Middle frontal gyrus (tissue), 1 donor: ENCODE measurements around the gene TCF25.
"Not testable (repeated sequence)": the region's sequence is repeated elsewhere in the genome, so short reads cannot be mapped to it uniquely, and the experiment has no call there.

Experiments used
- DNase-seq: peaks from one replicate; pipeline ENCODE4 v3.0.0-alpha.2; 2015; ENCODE audit warnings: low spot score; ENCODE audit errors: extremely low spot score

The TCF25 gene, protein sequence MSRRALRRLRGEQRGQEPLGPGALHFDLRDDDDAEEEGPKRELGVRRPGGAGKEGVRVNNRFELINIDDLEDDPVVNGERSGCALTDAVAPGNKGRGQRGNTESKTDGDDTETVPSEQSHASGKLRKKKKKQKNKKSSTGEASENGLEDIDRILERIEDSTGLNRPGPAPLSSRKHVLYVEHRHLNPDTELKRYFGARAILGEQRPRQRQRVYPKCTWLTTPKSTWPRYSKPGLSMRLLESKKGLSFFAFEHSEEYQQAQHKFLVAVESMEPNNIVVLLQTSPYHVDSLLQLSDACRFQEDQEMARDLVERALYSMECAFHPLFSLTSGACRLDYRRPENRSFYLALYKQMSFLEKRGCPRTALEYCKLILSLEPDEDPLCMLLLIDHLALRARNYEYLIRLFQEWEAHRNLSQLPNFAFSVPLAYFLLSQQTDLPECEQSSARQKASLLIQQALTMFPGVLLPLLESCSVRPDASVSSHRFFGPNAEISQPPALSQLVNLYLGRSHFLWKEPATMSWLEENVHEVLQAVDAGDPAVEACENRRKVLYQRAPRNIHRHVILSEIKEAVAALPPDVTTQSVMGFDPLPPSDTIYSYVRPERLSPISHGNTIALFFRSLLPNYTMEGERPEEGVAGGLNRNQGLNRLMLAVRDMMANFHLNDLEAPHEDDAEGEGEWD

DNA sequence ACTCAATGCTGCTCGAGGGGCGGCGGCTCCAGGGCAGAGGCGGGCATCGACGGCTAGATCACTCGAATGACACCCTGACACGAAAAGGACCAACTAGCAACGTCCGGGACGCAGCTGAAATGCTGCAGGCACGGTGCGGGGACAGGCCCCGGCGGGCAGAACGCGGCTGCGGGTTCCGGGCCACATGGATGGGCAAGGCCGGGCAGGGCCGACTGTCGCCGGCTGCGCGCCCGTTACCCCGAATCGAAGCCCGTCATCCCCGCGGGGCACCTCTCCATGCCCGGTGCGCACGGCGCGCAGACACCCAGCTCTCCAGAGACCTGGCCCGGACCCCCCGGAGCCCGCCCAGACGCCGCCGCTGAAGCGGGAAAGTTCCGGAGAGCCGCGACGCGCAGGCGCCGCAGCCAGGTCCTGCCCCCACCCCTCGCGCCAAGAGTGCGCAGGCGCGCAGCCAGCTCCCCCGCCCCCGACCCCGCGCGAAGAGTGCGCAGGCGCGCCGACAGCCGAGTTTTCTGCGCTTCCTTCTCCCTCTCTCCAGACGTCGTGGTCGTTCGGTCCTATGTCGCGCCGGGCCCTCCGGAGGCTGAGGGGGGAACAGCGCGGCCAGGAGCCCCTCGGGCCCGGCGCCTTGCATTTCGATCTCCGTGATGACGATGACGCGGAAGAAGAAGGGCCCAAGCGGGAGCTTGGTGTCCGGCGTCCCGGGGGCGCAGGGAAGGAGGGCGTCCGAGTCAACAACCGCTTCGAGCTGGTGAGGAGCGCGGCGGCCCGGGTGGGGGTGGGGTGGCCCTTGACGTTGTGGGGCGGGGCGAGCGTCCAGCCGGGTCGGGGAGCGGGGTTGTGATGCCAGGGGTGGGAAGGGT, at the start of gene TCF25:
Gene TCF25, plus strand, starts transcription at position 484 of the 863 bp plus-strand sequence. Its CDS starts 76 bp downstream, at position 560.
- peak; percentile 63 for DNase-seq

DNA sequence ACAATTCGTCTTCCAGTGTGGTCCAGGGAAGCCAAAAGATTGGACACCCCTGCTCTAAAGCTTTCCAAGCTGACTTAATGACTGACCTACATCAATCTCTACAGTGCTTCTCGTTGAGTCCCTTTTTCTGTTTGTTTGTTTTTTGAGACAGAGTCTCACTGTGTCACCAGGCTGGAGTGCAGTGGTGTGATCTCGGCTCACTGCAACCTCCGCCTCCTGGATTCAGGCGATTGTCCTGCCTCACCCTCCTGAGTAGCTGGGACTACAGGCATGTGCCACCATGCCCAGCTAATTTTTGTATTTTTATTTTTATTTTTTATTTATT, 49.6 kb upstream of the TCF25 start:
- DNase-seq, result not testable (repeated sequence)

DNA sequence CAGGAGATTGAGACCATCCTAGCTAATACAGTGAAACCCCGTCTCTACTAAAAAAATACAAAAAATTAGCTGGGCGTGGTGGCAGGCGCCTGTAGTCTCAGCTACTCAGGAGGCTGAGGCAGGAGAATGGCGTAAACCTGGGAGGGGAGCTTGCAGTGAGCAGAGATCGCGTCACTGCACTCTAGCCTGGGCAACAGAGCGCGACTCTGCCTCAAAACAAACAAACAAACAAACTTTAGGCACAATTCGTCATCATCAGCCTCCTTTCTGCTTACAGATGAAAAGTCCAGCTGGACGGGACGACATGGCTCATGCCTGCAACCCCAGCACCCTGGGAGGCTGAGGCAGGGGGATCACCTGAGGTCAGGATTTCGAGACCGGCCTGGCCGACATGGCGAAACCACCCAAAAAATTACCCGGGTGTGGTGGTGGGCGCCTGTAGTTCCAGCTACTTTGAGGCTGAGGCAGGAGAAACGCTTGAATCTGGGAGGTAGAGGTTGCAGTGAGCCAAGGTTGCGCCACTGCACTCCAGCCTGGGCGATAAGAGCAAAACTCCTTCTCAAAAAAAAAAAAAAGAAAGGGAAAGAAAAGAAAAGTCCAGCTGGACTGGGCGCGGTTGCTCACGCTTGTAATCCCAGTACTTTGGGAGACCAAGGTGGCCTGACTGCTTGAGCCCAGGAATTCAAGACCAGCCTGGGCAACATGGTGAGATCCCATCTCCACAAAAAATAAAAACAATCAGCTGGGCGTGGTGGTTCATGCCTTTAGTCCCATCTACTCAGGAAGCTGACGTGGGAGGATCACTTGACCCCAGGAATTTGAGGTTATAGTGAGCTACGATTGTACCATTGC, 46.6 kb upstream of the TCF25 start:
- no peak for DNase-seq

DNA sequence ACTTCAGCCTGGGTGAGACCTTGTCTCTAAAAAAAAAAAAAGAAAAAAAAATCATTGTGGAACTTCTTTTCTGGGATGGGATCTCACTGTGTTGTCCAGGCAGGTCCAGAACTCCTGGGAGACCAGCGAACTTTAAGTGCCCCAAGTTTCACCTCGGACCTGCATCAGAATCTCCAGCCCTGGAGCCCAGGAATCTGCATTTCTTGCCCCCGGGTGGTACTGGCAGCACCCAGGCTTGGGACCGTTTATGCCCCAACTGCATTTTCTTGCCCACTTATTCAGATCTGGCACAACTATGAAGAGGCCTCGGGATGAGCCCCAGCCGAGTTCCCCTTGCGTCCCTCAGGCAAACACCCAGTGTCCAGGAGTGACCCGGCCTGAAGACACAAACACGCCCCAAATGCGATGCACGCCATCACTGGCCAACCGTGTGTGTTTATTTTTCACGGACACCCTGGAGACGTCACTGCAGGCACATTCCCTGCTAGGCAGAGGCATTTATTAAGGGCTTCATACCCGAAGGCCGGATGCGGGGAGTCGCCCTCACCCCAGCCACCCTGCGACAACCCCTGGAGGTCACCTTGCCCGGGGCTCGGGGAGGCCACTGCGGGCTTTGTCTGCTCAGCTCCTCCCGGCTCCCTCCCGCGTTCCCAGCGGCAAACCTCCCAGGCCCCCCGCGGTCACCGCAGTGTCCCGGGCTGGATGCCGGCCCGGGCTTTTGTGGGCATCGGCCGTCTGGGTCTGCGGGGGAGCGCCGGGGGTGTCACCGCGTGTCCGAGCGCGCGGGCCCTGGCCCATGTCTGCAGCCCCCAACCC, 45.8 kb upstream of the TCF25 start:
- no peak for DNase-seq

DNA sequence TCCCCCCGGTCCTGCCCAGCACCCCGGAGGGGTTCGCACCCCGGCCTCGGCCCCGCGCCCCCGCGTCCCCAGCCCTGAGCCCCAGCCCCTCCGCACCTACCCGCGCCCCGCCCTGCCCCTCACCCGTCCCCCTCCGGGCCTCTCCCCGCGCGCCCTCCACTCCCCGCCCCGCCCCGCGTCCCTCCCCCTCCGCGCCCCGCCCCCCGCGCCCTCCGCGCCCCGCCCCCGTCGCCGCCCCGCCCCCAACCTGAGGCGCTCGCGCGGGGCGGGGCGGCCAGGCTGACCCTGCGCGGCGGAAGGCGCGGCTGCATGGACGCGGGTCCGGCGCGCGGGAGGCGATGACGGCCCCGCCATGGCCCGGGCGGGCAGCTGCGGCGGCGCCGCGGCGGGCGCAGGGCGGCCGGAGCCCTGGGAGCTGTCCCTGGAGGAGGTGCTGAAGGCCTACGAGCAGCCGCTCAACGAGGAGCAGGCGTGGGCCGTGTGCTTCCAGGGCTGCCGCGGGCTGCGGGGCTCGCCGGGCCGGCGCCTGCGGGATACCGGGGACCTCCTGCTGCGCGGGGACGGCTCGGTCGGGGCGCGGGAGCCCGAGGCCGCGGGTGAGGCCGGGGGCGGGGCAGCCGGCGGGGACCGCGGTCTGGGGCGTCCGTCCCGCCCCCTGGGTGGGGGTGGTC, 45.1 kb upstream of the TCF25 start, which contains the start of gene SPIRE2:
Gene SPIRE2, plus strand, starts transcription at position 277 of the 671 bp plus-strand sequence. Its CDS starts 76 bp downstream, at position 353.
- DNase-seq, result no peak

DNA sequence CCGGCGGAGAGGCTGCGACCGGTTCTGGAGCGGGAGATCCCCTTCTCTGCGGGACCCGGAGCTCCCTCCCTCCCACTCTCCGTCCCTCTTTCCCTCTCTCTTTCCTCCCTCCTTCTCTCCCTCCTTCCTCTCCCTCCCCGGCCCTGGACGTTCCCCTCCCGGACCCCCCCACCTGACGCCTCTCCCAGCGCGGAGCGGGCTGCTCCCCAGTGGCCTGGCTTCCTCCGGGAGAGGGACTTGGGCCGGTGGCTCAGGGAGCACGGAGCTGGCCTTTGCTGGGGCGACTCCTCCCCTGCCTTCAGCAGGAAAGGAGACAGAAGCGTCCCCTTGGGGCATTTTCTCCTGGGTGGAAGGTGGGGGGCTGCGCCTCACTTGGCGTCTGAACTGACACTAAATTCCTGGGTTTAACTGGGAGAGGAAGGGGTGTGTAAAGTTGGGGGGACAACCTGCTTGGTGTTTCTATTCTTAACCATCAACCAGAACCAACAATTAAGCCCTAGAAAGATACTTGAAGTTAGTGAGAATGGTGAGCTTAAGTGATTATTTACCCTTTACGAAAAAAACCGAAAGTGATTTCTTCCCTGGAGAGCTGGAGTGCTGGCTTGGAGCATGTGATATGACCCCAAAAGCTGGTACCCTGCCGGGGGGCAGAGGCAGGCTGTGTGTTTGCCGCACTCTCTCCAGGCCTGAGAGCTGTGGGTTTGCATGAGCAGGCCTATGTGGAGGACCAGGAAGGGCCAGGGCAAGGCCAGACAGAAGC, 44.3 kb upstream of the TCF25 start:
- DNase-seq, result no peak

DNA sequence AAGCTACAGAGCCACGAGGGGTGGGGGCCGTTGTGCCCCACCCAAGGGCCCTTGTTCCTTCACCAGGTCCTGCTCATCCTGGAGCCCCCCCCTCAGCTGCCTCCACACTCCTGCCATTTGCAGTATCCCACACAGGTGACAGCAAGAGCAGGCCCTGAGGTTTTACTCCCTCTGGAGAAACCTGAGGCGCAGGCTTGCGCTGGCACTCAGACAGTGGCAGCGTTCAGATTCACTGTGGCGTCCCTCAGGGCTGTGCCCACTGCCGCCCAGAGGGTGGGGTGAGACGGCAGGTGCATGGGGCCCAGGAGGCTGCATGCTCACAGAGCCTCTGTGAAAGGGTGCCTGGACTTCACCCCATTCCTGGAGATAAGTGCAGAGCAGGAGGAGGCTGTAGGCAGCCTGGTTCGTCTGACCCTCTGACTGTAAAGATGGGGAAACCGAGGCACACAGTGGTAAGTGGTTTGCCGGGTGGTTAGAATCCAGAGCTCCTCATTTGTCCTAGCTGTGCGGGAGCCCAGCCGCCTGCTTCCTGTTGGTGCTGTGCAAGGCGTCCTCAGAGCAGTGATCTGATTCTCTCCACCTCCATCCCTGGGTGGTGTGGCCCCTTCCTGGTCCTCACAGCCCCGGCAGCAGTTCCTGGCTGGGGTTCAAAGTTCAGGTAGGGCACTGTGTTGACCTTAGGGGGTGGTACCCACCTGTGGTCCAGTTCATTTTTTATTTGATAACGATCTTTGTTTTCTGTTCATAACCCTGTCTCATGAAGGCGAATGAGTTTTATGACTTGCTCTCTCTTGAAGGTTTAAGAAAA, 43.6 kb upstream of the TCF25 start:
- DNase-seq, result no peak

DNA sequence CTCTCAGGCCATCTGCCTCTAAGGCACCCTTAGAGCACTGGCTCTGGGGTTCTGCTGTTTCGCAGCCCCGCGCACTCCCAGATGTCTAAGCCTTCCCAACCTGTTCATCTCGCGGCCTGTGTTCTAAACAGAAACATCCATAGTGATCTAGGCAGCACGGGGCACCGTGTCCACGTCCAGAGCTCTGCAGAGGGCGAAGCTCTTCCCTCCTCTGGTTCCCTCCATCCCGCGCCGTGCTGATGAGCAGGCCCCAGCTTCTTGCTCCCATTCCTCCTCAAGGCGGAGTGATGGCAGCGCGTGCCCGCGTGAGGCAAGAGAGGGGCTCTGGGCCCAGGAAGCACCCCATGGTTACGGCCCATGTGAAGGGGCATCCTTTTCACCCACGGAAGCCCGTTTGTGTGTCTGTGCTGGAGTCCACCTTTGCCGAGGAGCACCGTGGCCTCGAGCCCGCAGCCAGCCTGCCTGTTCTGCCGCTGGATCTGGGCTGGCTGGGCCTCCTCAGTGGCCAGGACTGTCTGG, 41.5 kb upstream of the TCF25 start:
- DNase-seq, result no peak

DNA sequence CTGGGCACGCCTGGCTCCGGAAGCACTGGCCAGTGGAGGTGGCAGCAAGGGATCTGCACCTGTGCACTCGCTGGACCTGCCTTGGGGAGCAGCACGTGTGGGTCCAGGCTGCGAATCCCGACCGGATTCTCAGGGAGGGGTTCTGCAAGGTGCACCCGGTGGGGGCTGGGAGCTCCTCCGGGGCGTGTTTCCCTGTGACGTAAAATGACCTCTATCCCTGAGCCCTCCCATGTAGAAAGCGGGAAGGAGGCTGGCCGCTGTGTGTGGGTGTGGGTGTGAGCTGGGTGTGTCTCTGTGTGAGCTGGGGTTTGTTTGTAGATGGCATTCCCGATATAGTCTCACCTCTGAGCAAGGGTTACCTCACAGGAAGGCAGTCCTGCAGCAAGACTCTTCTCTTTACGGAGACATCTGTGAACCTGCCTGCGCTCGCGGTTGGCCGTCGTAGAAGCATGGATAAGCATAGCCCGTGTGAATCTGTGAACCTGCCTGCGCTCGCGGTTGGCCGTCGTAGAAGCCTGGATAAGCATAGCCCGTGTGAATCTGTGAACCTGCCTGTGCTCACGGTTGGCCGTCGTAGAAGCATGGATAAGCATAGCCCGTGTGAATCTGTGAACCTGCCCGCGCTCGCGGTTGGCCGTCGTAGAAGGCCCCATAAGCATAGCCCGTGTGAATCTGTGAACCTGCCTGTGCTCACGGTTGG, 39.6 kb upstream of the TCF25 start:
- DNase-seq, result not testable (repeated sequence)

DNA sequence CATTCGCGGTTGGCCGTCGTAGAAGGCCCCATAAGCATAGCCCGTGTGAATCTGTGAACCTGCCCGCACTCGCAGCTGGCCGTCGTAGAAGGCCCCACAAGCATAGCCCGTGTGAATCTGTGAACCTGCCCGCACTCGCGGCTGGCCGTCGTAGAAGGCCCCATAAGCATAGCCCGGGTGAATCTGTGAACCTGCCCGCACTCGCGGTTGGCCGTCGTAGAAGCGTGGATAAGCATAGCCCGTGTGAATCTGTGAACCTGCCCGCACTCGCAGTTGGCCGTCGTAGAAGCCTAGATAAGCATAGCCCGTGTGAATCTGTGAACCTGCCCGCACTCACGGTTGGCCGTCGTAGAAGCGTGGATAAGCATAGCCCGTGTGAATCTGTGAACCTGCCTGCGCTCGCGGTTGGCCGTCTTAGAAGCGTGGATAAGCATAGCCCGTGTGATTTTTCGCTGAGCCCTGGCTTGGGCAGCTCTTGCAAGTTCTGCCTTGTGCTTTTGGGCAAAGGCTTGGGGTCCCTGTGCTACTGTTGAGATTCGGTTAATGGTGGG, 38.5 kb upstream of the TCF25 start:
- DNase-seq, result not testable (repeated sequence)

DNA sequence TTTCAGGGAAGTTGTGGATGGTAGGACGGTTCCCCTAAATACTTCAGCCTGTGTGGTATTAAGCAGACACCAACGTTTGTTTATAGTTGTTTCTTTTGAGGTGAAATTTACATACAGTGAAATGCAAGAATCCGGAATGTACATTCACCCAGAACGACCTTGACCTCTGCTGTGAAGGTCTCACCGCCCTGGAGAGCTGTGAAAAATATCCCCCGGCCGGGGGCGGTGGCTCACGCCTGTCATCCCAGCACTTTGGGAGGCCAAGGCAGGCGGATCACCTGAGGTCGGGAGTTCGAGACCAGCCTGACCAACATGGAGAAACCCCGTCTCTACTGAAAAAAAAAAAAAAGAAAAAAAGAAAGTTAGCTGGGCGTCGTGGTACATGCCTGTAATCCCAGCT, 36.9 kb upstream of the TCF25 start:
- DNase-seq, result not testable (repeated sequence)

DNA sequence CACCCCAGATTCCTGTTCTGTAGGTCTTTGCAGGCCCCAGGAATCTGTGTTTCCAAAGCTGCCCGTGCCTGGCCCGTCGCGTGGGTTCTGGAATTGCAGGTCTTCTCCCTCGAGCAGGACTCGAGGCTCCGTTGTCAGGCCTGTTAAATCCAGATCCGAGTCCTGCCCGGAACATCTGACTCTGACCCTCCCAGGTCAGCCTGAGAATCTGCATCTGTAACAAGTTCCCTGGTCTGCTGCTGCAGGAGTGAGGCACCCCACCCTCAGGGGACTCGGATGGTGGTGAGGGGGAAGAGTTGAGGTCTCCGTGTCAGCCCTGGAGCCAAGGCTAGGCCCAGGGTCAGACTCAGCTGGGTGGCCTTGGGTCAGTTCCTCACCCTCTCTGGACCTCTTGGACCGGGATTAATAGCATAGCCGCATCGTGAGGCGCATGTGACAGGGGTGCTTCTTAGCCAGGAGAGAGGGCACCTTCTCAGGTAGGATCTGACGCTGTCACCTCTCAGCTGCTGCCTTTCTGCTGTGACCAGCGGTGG, 36.3 kb upstream of the TCF25 start:
- no peak for DNase-seq

DNA sequence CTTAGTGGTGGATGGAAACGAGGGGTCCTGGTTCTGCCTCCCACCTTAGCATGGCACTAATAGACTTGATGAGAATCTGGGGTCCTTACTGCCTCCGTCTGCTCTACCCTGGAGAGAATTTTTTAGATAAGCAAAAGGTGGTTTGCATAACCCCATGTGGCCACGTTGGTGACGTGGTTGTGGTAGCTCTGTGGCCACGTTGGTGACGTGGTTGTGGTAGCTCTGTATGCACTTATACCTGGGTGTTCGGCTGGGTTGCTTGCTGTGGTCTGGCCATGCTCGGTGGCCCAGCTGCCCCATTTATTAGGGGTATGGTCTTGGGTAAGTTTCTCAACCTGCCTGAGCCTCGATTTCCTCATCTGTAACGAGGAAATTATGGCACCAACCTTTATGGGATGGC, 32.1 kb upstream of the TCF25 start:
- no peak for DNase-seq

DNA sequence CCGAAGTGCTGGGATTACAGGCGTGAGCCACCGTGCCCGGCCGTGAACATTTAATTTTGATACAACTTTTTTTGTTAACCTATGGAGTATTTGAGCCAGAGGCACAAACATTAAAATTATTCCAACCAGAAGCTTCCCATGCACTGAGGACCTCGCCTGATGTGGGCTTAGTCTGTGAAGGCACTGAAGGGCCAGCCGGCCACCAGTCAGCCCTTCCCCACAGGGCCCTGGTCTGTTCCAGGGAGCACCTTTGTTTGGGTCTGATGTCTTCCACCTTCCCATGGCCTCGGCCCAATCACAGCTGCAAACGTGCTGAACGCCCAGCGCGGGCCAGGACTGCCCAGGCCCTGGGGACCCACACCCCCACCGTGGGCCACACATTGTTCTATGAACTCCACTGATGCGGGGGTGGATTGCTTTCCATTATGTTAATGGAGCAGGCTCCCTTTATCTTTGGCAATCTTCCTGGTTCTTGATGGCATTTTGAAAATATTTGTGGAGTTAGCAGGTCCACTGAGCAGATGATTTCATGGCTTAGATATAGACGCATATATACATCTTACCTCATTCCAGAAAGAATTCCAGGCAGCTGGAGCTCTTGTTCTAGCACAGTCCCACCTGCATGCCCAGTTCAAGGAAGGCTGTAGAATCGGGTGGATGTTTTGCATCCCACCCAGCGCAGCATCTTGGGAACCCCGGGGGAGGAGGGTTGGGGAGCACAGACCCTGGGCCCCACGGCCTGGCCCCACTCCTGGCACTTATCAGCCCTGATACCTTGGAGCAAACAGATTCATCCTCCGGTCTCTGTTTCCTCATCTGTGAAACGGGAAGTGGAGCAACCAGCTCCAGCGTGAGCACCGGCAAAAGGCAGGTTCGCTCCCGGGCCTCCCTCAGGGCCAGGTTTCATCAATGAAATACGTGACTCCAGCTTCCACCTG, 30.7 kb upstream of the TCF25 start:
- DNase-seq, result no peak
